SIG-M5 (cell line): ENCODE results near the gene CTU1.

ENCODE experiments used
- DNase-seq: peaks from one replicate; lab custom pipeline; 2025; lab: John Stamatoyannopoulos, UW

Gene CTU1

DNA sequence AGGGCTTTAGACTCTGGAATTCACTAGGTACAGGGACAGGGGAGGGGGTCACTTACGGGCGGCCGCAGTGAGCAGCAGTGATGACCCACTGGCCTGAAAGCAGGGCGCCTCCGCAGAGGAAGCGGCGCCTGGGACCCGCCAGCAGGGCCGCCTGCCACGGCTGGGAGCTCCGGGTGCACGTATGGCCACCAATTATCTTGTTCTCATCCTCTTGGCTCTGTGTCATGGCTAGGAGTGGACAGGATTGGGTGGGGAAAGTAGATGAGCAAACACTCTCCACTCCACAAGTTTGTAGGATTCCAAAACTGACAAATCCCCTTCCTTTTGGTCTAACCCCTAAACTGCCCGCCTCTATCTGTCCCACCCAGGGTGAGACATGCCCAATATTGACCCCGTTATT is 26.7 kb downstream of the CTU1 start:
- no peak for DNase-seq

DNA sequence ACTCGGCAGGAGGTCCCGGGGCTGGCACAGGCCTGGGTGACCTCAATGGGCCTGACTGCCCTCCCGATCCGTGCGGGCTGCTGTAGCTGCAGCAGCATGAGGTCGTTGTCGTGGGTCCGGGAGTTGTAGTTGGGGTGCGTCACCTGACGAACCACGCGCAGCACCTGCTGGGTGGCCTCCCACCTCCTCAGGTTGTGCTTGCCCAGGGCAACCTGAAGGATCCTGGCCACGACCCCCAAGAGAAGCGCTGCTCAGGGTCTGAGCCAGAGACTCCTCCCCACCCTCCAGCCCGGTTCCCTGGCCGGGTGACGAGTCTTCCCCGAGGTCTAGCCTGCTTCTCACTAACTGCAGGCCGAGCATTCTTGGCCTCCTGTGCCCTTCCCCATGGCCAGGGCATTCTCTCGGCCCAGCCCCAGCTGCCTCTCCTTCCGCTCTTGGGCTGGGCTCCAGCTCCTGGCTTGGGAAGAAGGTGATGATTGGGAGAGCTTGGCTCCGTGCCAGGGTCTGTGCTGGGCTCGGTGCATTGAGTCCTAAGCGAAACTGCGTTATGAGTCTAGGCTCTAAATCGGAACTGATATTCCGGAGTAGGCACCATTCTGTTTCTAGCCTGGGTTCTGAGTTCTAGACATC is 28.6 kb downstream of the CTU1 start:
- DNase-seq = no peak

DNA sequence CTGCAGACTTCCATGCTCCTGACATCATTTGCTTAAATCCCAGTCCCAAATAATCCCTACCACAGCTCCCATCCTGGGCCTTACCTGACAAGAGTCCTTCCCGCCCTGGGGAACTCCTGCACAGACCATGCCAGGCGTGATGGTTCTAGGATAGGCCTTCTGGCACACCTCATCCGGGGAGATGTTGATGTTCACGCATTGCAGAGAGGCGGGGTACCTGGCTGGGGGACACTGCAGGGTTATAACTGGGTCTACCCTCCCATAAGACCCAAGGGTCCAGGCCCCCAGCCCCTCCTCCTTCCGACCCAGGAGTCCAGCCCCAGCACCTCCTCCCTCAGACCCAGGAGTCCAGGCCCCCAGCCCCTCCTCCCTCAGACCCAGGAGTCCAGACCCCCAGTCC is 29.5 kb downstream of the CTU1 start:
- no peak for DNase-seq

DNA sequence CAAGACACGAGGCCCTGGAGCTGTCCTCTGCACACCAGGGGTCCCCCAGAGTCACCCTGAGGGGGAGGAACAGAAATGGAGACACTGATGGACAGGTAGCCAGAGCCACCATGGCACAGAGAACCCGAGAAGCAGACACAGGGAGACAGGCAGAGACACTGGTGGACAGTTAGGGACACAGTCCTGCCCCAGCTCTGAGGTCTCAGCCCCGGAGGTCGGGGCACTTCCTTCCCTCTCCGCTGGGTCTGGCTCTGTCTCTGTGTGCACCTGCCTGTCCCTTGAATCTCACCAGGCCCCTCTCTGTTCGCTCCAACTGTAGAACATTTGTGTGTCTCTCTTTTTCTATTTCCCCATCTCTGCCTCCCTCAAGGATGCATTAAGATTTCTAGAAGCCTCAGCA is 30.1 kb downstream of the CTU1 start:
- no peak for DNase-seq

DNA sequence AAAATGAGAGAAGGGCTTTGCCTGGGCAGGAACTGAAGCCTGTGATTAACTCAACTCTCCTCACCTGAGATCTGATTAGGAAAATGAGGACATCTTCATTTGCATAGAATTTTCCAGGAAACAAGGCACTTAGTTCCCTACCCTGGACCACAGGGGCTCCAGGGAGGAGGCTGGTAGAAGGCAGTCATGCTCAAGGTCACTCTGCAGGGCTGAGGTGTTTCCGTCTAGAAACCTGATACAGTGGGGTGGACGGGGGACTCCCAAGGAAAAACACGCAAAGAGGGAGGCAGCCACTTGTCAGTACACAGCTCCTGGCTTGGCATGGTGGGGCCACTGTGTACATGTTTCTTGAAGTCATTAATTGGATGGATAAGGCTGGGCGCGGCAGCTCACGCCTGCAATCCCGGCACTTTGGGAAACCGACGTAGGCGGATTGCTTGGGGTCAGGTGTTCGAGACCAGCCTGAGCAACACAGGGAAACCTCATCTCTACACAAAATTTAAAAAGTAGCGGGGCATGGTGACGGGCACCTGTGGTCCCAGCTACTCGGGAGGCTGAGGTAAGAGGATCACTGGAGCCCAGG is 31.5 kb downstream of the CTU1 start:
- DNase-seq = no peak

DNA sequence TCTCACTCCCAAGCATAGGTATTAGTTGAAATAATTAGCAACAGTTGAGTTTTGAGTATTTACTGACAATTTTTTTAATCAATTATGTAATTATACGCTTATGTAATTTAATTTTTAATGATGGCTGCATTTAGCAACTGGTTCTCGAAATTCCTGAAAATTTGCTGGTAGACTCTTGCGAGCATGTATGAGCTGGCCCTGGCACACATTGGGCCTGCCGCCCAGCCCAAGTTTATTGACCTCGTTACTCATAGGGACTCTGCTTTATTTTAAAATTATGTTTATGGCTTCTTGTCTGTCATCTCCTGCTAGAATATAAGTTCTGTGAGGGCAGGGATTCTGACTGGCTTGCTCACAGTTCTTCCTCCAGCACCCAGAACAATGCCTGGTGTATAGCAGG is 32.2 kb downstream of the CTU1 start:
- DNase-seq = no peak

DNA sequence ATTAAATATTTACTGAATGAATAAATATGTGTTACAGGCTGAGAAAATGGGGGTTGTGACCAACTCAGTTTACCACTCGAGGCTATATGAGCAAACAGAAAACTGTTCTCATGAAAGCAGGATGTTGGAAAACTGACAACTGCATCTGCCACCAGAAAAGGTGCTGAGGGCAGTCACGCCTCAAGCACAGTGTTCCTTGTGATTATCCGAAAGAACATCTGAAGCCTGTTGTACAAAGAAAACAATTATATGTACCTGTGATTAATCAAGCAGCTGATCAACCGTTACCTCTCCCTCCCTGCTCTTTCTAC is 37.2 kb downstream of the CTU1 start:
- DNase-seq = no peak

DNA sequence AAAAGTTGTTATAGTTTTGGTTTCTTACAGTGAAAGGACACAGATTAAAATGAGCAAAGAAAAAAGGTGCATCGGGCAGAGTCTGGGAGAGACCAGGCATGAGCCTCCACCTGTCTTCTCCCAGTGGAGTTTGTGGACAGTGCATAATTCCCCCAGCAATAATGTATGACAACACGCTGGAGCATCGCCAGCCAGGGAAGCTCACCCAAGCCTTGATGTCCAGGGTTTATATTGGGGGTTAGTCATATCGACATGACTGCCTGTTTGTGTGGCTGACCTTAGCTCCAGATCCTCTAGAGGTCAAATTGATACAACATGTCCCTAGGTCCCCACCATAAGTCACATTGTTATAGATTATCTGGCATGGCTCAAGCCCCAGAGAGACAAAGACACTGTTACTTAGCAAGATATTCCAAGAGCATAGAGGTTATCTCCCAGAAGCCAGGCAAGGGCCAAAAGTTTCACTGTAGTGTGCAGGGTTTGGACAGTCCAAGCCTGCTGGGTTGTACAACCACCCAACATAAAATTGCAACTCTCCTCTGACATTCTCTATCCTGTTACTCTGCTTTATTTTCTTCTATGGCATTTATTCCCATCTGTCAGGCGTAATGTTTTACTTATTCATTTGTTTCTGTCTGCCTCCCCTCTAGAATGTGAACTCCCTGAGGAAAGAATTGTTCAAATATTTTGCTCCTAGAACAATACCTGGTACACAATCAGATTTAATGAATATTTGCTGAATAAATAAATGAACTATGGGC is 37.7 kb downstream of the CTU1 start:
- DNase-seq = no peak

DNA sequence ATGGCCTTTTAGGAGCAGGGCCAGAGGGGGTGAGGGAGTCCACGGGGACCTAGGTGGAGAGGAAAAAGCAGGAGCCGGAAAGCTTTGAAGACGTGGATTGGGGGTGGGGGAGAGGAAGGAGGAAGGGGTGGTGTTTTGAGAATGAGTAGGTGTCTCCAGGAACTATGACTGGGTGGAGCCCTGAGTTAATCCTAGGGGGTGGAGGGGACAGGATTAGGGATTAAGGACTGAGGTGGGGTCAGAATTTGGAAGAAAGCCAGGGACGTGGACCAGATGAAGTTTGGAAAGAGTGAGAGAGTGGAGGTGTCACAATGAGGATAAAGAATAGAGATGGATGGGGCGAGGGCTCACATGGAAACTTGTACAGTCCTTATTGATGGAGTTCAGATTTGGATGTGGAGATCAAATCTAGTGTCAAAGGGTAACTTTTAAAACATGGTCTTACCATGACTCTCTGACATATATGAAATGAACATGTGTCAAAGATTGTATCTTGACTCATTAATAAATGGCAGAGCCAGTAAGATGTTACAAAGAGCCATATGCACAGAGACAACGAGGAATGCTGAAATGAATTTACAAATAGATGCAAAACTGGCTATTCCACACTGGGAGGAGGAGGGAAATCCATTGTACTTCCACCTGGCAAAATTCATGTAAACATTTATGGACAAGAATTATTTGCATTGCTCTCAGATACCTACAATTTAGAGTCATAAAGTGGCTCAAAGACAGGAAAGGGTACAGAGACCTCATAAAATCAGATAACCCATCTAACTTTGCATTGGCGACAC is 41.6 kb downstream of the CTU1 start:
- DNase-seq = no peak

DNA sequence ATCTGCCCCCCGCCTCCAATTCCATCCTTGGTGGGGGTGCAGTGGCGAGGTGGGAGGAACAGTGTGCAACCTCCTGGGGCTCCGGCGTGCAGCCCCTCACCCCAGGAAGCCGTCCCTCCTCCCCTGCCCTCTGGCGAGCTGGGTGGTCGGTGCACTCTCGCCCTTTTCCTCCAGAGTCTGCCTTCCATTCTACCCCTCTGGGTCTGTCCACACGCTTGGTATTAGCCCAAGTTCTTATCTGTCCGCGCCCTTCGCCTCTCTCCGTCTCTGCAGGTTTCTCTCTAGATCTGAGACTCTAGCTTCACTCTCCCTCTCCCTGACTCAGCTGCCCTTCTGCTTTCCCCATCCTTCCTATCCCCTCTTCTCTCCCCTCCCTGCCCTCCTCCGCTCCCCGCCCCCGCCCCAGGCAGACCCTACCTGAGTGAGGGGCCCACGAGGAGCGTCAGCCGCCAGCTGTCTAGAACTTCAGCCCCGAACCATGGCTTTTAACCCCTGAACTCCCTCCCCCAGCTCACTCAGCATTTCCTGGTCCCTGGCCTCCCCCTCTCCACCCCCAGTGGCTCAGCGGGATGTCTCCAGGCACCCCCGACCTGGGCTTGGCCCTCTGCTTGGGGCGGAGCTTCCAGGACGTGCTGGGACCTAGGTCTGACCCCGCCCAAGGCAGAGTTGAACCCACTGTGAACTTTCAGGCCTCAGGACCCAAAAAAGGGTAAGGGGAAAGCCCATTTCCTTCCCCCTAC is 42.8 kb downstream of the CTU1 start:
- no peak for DNase-seq

DNA sequence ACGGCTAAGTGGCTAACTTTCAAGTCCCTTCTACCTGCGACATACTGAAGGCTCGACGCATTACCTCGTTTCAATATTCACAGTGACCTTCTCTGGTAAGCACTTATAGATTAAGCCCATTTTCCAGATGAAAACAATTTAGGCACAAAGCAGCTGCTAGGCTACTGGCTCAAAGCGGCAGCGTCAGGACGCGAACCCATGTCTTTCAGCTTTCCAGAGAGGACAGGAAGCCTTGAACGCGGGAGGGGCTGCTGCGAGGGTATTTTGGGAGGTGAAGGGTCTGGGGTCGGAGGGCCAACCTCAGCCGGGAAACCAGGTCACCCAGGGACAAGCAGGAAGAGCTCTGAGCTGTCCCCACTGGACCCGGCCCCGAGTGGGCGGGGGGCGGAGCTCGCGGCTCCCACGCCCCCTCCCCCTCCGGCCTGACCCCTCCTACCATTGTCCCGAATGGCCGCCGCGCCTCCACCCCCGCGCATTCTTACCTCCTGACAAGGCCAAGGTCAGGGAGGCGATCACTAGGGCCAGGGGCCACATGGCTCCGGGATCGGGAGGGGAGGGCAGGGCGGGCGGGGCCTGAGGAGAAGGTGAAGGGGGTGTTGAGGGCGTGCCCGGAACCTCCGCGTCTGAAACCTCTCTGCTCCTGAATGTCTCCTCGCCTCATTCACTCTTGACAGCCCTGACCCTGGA is 43.5 kb downstream of the CTU1 start, which contains the start of gene KLK13:
Gene KLK13 (minus strand): TSS at position 559 of the 687 bp plus-strand sequence. CDS start 25 bp downstream, at position 534.
- no peak for DNase-seq

DNA sequence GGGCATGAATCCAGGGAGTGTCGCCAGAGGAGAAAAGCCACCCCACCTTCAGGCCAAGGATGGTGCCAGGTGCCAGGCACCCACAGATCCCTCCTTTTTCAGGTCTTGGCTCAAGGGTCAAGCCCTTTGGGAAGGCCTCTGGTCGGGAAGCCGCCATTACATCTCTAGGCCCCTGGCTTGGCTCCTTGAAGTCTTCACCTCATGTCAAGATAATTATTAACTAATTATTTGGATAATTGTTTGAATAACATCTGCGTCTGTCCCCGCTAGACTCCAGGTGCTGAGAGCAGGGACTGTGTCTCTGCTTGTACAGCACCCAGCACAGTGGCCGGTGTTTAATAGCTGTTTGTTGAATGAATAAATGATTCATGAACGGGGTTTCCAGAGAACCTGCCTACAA is 44.5 kb downstream of the CTU1 start:
- no peak for DNase-seq

DNA sequence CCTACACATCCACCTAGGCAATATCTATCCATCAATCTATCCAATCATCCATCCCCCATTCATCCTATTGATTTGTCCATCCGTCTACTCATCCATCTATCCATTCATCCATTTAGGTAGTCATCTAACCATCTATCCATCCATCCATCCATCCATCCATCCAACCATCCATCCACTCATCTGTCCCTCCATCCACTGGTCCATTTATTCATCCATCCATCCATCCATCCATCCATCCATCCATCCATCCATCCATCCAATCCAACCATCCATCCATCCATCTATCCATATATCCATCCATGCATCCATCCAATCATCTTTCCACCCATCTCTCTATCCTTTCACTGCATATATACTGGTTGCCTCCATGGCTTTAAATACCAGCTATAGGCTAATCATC is 47.2 kb downstream of the CTU1 start:
- no peak for DNase-seq

DNA sequence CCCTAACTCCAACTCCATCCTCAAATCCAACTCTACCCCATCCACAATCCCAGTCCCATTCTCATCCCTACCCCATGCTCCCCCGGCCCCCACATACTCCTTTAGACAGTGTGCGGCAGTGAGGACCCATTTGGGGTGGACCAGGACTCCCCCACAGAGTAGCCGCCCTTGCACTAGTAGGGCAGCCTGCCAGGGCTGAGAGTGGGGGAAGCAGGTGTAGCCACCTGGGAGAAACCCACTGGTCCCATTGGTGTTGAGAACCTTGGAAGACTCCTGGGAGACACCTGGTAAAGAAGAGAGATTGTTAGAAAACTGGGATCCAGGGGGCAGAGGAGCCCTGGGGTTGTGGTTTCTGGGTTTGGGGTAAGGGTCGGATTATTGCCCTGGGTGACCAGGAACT is 47.9 kb downstream of the CTU1 start:
- no peak for DNase-seq

DNA sequence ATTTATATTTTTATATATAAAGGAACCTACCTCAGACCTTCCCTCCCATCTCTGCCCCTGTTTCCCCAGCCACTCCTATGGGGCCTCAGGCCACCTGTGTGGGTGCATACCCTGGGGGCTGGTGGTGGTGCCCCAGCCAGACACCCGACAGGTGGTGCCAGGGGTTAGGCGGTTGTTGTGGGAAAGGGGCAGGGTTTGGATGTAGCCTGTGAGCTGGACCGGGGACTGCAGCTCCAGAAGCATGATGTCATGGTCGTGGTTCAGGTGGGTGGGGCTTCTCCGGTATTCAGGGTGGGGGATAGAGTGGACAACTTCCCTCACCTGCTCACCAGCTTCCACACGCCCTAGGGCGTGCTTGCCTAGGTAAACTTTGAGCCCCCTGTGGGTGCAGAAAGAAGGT is 48.5 kb downstream of the CTU1 start:
- no peak for DNase-seq

DNA sequence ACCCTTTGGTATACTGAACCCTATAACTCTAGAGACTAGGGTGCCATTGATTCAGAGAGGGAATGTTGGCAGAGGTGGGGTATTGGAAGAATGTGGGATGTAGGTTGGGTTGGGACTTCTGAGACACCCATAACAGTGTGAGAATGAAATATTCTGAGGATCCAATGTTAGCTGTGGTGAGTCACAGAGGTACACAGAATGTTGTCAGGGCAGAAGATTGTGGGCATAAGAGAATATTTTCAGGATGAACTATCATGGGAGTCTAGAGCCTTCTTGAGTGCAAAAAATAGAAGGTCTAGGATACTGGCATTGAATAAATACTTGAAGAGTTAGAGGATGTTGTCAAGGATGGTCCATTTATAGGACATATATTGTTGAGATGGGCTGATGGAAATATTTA is 52.3 kb downstream of the CTU1 start:
- no peak for DNase-seq
